Kidney epithelial cell (primary cell): Measurements from ENCODE around the gene GALNT3. TPM values are rescaled to one million over a fixed set of nuclear protein-coding genes. Genes with fewer than 3 reads are reported as not detected.

Source experiments
- DNase-seq: peaks from one replicate; pipeline ENCODE4 v3.0.0-alpha.2; 2010; ENCODE audit warnings: low read depth
- H3K27me3 ChIP-seq: 2 replicates; pipeline ENCODE4 v1.6.0; 2011; ENCODE audit warnings: low read length; ENCODE audit not compliant: control insufficient read depth, insufficient read depth
- H3K36me3 ChIP-seq: 2 replicates; pipeline ENCODE4 v1.5.1; 2011; ENCODE audit warnings: low read length; ENCODE audit not compliant: control insufficient read depth, insufficient read depth
- H3K4me3 ChIP-seq: 2 replicates; pipeline ENCODE4 v1.5.1; 2011; ENCODE audit warnings: low read depth, mild to moderate bottlenecking, control low read depth, low read length
- CTCF ChIP-seq: IDR thresholded peaks from 2 replicates; pipeline ENCODE4 v1.5.1; 2011; ENCODE audit warnings: mild to moderate bottlenecking, moderate library complexity, low read length, control low read depth, inconsistent platforms; ENCODE audit not compliant: insufficient read depth, poor library complexity, severe bottlenecking
- total RNA-seq: library from RNA; depleted of rRNA; stranded (reverse); fragments of >200 nt; gene quantifications from 2 replicates; pipeline ENCODE4 v1.2.3, GENCODE V29; 2015

Gene GALNT3
- total RNA-seq, 1 donor from 2014 or later: 22.9 TPM

GRCh38 chr2:165835363-165835762 lies 41.3 kb upstream of the GALNT3 start:
- Histone ChIP-seq H3K36me3 (no peaks in the 10 kb centered on the region), H3K4me3 (no peak overlapping the region), H3K27me3 (no peaks in the 10 kb centered on the region)
- DNase-seq: no peak
- no peak for TF ChIP-seq CTCF

- TF ChIP-seq CTCF: no peak
- Histone ChIP-seq H3K27me3 (no peaks in the 10 kb centered on the region), H3K4me3 (no peak overlapping the region), H3K36me3 (no peaks in the 10 kb centered on the region)
- DNase-seq: peak; percentile 43
Observed at GRCh38 chr2:165833156-165833555, 39.1 kb upstream of the GALNT3 start.

- H3K36me3 ChIP-seq: no peaks in the 10 kb centered on the region
- DNase-seq: no peak
- no peak for TF ChIP-seq CTCF
- no peaks in the 10 kb centered on the region for H3K27me3 ChIP-seq
- no peak overlapping the region for H3K4me3 ChIP-seq
Observed at GRCh38 chr2:165827921-165828276, 33.9 kb upstream of the GALNT3 start.

GRCh38 chr2:165827016-165827920 lies 33.2 kb upstream of the GALNT3 start:
- Histone ChIP-seq H3K4me3 (no peak overlapping the region), H3K36me3 (no peaks in the 10 kb centered on the region), H3K27me3 (no peaks in the 10 kb centered on the region)
- no peak for DNase-seq
- TF ChIP-seq CTCF: no peak

GRCh38 chr2:165825041-165825440 lies 31.0 kb upstream of the GALNT3 start:
- no peak for DNase-seq
- Histone ChIP-seq H3K36me3 (no peaks in the 10 kb centered on the region), H3K4me3 (no peak overlapping the region), H3K27me3 (no peaks in the 10 kb centered on the region)
- TF ChIP-seq CTCF: no peak

GRCh38 chr2:165820296-165820695 lies 26.2 kb upstream of the GALNT3 start:
- no peak for DNase-seq
- Histone ChIP-seq H3K27me3 (no peaks in the 10 kb centered on the region), H3K4me3 (no peak overlapping the region), H3K36me3 (no peaks in the 10 kb centered on the region)
- no peak for TF ChIP-seq CTCF
